ENCODE measurements around the gene LIPI.

DNA sequence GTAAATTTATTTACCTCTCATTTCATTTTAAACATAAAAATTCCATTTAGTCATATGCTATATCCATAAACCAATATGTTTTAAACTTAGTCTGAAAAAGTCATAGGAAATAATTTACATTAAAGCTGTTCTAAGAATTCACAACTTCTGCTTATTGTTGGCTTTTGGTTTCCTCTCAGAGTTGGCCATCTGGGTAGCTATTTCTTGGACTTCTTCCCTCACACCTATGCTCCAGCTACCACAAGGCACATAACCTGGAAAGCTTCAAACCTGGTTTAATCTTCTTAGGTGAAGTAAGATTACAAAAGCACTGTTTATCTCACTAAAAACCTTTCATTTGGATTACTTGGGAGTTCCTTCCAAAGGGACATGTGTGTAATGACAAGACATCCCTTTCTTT lies 35.0 kb upstream of the LIPI start:
- TF ChIP-seq, protein P1, sequence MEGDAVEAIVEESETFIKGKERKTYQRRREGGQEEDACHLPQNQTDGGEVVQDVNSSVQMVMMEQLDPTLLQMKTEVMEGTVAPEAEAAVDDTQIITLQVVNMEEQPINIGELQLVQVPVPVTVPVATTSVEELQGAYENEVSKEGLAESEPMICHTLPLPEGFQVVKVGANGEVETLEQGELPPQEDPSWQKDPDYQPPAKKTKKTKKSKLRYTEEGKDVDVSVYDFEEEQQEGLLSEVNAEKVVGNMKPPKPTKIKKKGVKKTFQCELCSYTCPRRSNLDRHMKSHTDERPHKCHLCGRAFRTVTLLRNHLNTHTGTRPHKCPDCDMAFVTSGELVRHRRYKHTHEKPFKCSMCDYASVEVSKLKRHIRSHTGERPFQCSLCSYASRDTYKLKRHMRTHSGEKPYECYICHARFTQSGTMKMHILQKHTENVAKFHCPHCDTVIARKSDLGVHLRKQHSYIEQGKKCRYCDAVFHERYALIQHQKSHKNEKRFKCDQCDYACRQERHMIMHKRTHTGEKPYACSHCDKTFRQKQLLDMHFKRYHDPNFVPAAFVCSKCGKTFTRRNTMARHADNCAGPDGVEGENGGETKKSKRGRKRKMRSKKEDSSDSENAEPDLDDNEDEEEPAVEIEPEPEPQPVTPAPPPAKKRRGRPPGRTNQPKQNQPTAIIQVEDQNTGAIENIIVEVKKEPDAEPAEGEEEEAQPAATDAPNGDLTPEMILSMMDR (IDR thresholded peaks at IDR 0.05; ENCODE audit: poor library complexity) = no peak
- TF ChIP-seq EZH2 (IDR thresholded peaks at IDR 0.05; ENCODE audit: borderline replicate concordance) (no peak), EZH2phosphoT487 (IDR thresholded peaks at IDR 0.05; ENCODE audit: low read depth, severe bottlenecking, unreplicated experiment) (no peak)
